Calu3 (cell line): ENCODE measurements around the gene ALPK1. TPM values are rescaled to one million over a fixed set of nuclear protein-coding genes. Genes with fewer than 3 reads are reported as not detected.

ENCODE experiments used
- BruUV-seq: library from RNA; stranded (reverse); fragments of 400-500 nt; replicated peaks from 2 replicates; lab custom pipeline; 2021; lab: Mats Ljungman, UMichigan
- CTCF ChIA-PET: fragments of 300-600 bp; sonication (Branson Sonifier 250); formaldehyde crosslinking; loops from one replicate; lab custom pipeline; 2022; ENCODE audit warnings: antibody characterized with exemption; lab: Charles Lee
- DNase-seq: peaks from one replicate; pipeline ENCODE4 v3.0.0; 2022
- H3K27ac Mint-ChIP-seq: one replicate; pipeline ENCODE4 v1.8.0; 2022; ENCODE audit warnings: mixed read lengths; ENCODE audit not compliant: unreplicated experiment
- H3K27me3 Mint-ChIP-seq: one replicate; pipeline ENCODE4 v1.8.0; 2022; ENCODE audit warnings: mixed read lengths; ENCODE audit not compliant: unreplicated experiment
- H3K36me3 Mint-ChIP-seq: one replicate; pipeline ENCODE4 v1.8.0; 2022; ENCODE audit warnings: mild to moderate bottlenecking, moderate library complexity, mixed read lengths; ENCODE audit not compliant: insufficient read depth, unreplicated experiment
- H3K4me1 Mint-ChIP-seq: one replicate; pipeline ENCODE4 v1.8.0; 2022; ENCODE audit warnings: mild to moderate bottlenecking, low read depth, mixed read lengths; ENCODE audit not compliant: unreplicated experiment
- H3K4me3 Mint-ChIP-seq: one replicate; pipeline ENCODE4 v1.8.0; 2022; ENCODE audit warnings: mild to moderate bottlenecking, low read depth, moderate library complexity, mixed read lengths; ENCODE audit not compliant: unreplicated experiment
- H3K9me3 Mint-ChIP-seq: one replicate; pipeline ENCODE4 v1.8.0; 2022; ENCODE audit warnings: low read depth, mixed read lengths; ENCODE audit not compliant: unreplicated experiment
- CTCF ChIP-seq: fragments of 200-600 bp; IDR thresholded peaks from one replicate; pipeline ENCODE4 v1.8.0; 2022; ENCODE audit warnings: antibody characterized with exemption; ENCODE audit not compliant: unreplicated experiment
- intact Hi-C: fragments of 100-400 bp; cut with micrococcal nuclease; formaldehyde crosslinking; loops from one replicate; pipeline ENCODE4 v1.10.0; 2022; ENCODE audit not compliant: unreplicated experiment
- total RNA-seq: library from RNA; stranded (reverse); gene quantifications from 2 replicates; pipeline ENCODE4 v1.2.3, GENCODE V29; 2022

ALPK1 gene
- total RNA-seq, 1 experiment from 2014 or later, result 17.1 TPM

- no peak for DNase-seq
- Mint-ChIP-seq H3K9me3 (no peaks in the 10 kb centered on the region), H3K36me3 (peaks cover 8% of the 10 kb centered on the region), H3K27me3 (no peaks in the 10 kb centered on the region), H3K4me3 (no peak overlapping the region), H3K4me1 (no peaks in the 10 kb centered on the region), H3K27ac (no peak overlapping the region)
- BruUV-seq, result no TSS peak
- CTCF ChIA-PET, result no interaction called here
- no peak for TF ChIP-seq CTCF
- intact Hi-C loops, result no loop called here
Observed at GRCh38 chr4:112329672-112330375, 32.7 kb downstream of the ALPK1 start.

GRCh38 chr4:112330921-112331320 is 33.8 kb downstream of the ALPK1 start:
- H3K27me3 Mint-ChIP-seq, result no peaks in the 10 kb centered on the region
- no peak overlapping the region for H3K4me3 Mint-ChIP-seq
- intact Hi-C loops, result no loop called here
- no TSS peak for BruUV-seq
- no peaks in the 10 kb centered on the region for H3K9me3 Mint-ChIP-seq
- peaks cover 8% of the 10 kb centered on the region for H3K36me3 Mint-ChIP-seq
- no peaks in the 10 kb centered on the region for H3K4me1 Mint-ChIP-seq
- no peak overlapping the region for H3K27ac Mint-ChIP-seq
- TF ChIP-seq CTCF, result no peak
- DNase-seq, result no peak
- CTCF ChIA-PET, result no interaction called here

DNA sequence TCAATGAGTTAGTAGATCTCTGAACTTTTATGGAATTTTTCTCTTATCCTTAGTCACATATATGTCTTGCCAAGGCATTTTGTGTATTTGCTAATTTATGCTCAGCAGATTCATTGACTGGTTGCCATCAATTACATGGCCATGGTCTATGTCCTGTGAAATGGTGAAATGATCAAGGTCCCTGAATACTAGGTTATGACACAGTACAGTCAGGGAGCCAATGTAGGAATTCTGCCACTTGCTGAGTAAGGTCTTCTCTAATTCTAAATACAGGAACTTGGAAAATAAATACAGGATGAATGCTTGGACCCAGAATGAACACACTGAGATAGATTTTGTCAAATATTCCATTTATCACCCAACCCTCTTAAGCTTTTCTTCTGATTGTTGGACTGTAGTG is 35.2 kb downstream of the ALPK1 start:
- H3K36me3 Mint-ChIP-seq, result no peaks in the 10 kb centered on the region
- H3K27me3 Mint-ChIP-seq, result no peaks in the 10 kb centered on the region
- DNase-seq, result no peak
- intact Hi-C loops, result no loop called here
- no peak overlapping the region for H3K4me3 Mint-ChIP-seq
- CTCF ChIA-PET, result no interaction called here
- no peak overlapping the region for H3K27ac Mint-ChIP-seq
- H3K4me1 Mint-ChIP-seq, result no peaks in the 10 kb centered on the region
- no TSS peak for BruUV-seq
- no peaks in the 10 kb centered on the region for H3K9me3 Mint-ChIP-seq
- no peak for TF ChIP-seq CTCF

GRCh38 chr4:112340023-112340422 is 42.9 kb downstream of the ALPK1 start:
- Mint-ChIP-seq H3K9me3 (no peaks in the 10 kb centered on the region), H3K27ac (no peak overlapping the region), H3K4me3 (no peak overlapping the region), H3K36me3 (no peaks in the 10 kb centered on the region), H3K4me1 (no peaks in the 10 kb centered on the region), H3K27me3 (no peaks in the 10 kb centered on the region)
- TF ChIP-seq CTCF, result no peak
- intact Hi-C loops, result no loop called here
- no TSS peak for BruUV-seq
- CTCF ChIA-PET, result no interaction called here
- DNase-seq, result no peak
